Adrenal gland (tissue), 12 donors: ENCODE results near the gene FAXC. TPM values are rescaled to one million over a fixed set of nuclear protein-coding genes. Genes with fewer than 3 reads are reported as not detected.

Experiments
- DNase-seq, 7 donors: peaks; one replicate each; pipeline ENCODE4 v3.0.0-alpha.2; 2019 to 2020
- H3K27ac ChIP-seq, 5 donors: fragments of 200-600 bp; sonication (generic) in 4 of 5; 1 replicate in 3 of 5; 2 replicates in 2 of 5; pipeline versions ENCODE4 v1.5.1 to v1.8.0; 2016 to 2020; ENCODE audit warnings: mild to moderate bottlenecking in 1 of 5
- H3K27me3 ChIP-seq: fragments of 200-600 bp; 2 replicates; pipeline ENCODE4 v1.8.0; 2021
- H3K36me3 ChIP-seq, 2 donors: fragments of 200-600 bp; replicated peaks in 1 of 2; 1 replicate in 1 of 2; 2 replicates in 1 of 2; pipeline versions ENCODE4 v1.5.1 to v1.8.0; 2018 to 2022
- H3K4me1 ChIP-seq, 2 donors: fragments of 200-600 bp; replicated peaks in 1 of 2; 1 replicate in 1 of 2; 2 replicates in 1 of 2; pipeline versions ENCODE4 v1.5.1 to v1.8.0; 2018 to 2021
- H3K4me3 ChIP-seq, 4 donors: fragments of 200-600 bp; sonication (generic) in 3 of 4; one replicate each; pipeline ENCODE4 v1.5.1; 2016 to 2018
- H3K9me3 ChIP-seq, 3 donors: fragments of 200-600 bp; sonication (generic) in 1 of 3; replicated peaks in 1 of 3; 1 replicate in 2 of 3; 2 replicates in 1 of 3; pipeline versions ENCODE4 v1.5.1 to v1.8.0; 2016 to 2021
- POLR2A ChIP-seq, 2 donors: fragments of 450-650 bp; IDR thresholded peaks; one replicate each; pipeline ENCODE4 v1.6.1; 2017; ENCODE audit warnings: antibody characterized with exemption in 2 of 2, mild to moderate bottlenecking in 2 of 2, moderate library complexity in 1 of 2
- WGBS, 4 donors: extraction: QIAGEN DNeasy Blood & Tissue Kit in 2 of 4; methylation state at CpG; one replicate each; pipeline versions ENCODE4 v1.1.5 to v1.1.7; 2013 to 2017; 5-methylcytosine and 5-hydroxymethylcytosine counted together
- intact Hi-C, 2 donors: fragments of 100-400 bp; cut with DNase I; formaldehyde crosslinking; loops; one replicate each; pipeline versions ENCODE4 v1.14.1 to v1.15.0; 2022 to 2023
- polyA plus RNA-seq, 3 donors: library from polyadenylated mRNA; stranded (reverse); fragments of 200-250 nt in 2 of 3; fragments of 350-450 nt in 1 of 3; fragmentation: Illumina TruSeq in 1 of 3; extraction: RNeasy Lipid Tissue Mini Kit (QIAGEN cat#74804) in 1 of 3; gene quantifications; one replicate each; pipeline ENCODE4 v1.2.3, GENCODE V29; 2013 to 2014
- total RNA-seq, 9 donors: library from RNA; depleted of rRNA in 4 of 9; stranded (reverse); fragments of >200 nt in 4 of 9; fragments of 120-200 nt in 1 of 9; fragmentation: NEBNext Ultra II Directional in 1 of 9; extraction: Animal tissue kit (Norgen Biotek cat#: 25700) in 1 of 9; gene quantifications; one replicate each; pipeline versions ENCODE4 v1.1.0 to v1.2.4, GENCODE V29; 2013 to 2023
- TF ChIP-seq, protein P1 (sequence below), 6 experiments: fragments of 450-650 bp in 4 of 6; fragments of 200-600 bp in 2 of 6; sonication (generic) in 1 of 6; IDR thresholded peaks; 1 replicate in 5 of 6; 2 replicates in 1 of 6; pipeline versions ENCODE4 v1.5.1 to v1.8.0; 2016 to 2021; ENCODE audit warnings: antibody characterized with exemption in 6 of 6, mild to moderate bottlenecking in 2 of 6, moderate library complexity in 1 of 6
- donor health status: healthy with polysubstance abuse.
- donor health status: Bipolar disorder and iron deficiency.
- donor health status: DM: yes; HTN: yes; CAD: no.
- donor health status: DM: no; HTN: no; CAD: no.
- donor health status: DM: no; HTN: no; CAD: no.
- donor health status: DM: yes; HTN: yes; CAD: no.

The FAXC gene
- total and polyA plus RNA-seq, 12 donors = 0.32 to 4.5 (median 2.0) TPM; not detected in 3

DNA sequence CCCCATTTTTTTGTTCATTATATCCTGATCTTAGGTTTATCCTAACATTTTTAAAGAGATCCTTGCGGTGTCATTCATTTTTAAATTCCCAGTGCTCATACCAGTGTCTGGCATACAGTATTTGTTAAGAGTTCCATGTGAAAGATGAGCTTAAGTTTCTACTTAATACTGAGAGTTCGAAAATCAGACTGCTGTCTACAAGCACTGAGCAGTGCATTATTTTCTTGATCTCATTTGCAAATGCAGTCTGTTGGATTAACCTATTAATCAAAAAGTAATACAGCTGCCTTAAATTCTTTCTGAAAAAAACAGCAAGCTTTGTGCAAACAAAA is 43.9 kb upstream of the FAXC start:
- Histone ChIP-seq H3K27me3 (no peaks in the 10 kb centered on the region), H3K36me3 (peaks cover 0 to 1% of the 10 kb centered on the region in 2 donors), H3K27ac (peak overlapping the region in 3 of 5 donors; percentile 78 to 83 (median 83)), H3K4me3 (peak overlapping the region in 2 of 4 donors; percentile 71 to 90), H3K9me3 (no peaks in the 10 kb centered on the region), H3K4me1 (peaks cover 0 to 6% of the 10 kb centered on the region in 2 donors)
- 17 to 24% (median 19%) methylated on average over 2 of the region's 2 CpGs for WGBS, 4 donors
- no peak for DNase-seq
- no peak for TF ChIP-seq POLR2A (IDR thresholded peaks at IDR 0.05)
- TF ChIP-seq, protein P1, sequence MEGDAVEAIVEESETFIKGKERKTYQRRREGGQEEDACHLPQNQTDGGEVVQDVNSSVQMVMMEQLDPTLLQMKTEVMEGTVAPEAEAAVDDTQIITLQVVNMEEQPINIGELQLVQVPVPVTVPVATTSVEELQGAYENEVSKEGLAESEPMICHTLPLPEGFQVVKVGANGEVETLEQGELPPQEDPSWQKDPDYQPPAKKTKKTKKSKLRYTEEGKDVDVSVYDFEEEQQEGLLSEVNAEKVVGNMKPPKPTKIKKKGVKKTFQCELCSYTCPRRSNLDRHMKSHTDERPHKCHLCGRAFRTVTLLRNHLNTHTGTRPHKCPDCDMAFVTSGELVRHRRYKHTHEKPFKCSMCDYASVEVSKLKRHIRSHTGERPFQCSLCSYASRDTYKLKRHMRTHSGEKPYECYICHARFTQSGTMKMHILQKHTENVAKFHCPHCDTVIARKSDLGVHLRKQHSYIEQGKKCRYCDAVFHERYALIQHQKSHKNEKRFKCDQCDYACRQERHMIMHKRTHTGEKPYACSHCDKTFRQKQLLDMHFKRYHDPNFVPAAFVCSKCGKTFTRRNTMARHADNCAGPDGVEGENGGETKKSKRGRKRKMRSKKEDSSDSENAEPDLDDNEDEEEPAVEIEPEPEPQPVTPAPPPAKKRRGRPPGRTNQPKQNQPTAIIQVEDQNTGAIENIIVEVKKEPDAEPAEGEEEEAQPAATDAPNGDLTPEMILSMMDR (IDR thresholded peaks at IDR 0.05) = no peak
- intact Hi-C loops = no loop called here

DNA sequence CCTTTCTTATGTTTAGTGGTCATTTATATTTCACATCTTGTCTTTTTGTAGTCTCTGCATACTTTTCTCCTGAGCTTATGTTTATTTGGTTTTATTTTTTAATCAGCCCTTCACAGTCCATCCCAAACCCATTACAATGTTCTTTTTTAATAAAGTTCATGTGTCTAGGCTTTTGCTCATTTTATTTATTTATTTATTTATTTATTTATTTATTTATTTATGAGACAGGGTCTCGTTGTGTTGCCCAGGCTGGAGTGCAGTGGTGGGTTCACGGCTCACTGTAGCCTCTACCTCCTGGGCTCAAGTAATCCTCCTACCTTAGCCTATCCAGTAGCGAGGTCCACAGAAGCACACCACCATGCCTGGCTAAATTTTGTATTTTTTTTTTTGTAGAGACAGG is 41.4 kb upstream of the FAXC start:
- WGBS, 4 donors = 90 to 96% (median 91%) methylated on average over 3 of the region's 3 CpGs
- H3K9me3 ChIP-seq = no peaks in the 10 kb centered on the region
- TF ChIP-seq POLR2A (IDR thresholded peaks at IDR 0.05) = no peak
- TF ChIP-seq, protein P1 (IDR thresholded peaks at IDR 0.05) = no peak
- H3K27me3 ChIP-seq = no peaks in the 10 kb centered on the region
- intact Hi-C loops = no loop called here
- no peak overlapping the region for H3K4me3 ChIP-seq
- H3K4me1 ChIP-seq = peaks cover 0 to 6% of the 10 kb centered on the region in 2 donors
- no peaks in the 10 kb centered on the region for H3K36me3 ChIP-seq
- DNase-seq = no peak
- no peak overlapping the region for H3K27ac ChIP-seq

DNA sequence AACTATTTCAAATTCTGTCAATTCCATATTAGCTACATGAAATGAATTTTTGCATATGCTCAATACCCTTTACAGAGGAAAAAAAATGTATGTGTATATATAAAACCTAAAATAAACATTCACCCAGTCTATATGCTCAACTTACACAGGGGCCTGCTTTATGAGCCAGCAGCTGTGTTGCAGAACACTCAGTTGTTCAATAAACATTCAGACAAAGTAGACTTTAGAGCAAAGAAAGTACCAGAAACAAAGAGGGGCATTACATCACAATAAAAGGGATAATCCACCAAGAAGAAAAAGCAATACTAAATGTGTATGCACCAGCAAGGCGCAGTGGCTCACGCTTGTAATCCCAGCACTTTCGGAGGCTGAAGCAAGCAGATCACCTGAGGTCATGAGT is 35.0 kb upstream of the FAXC start:
- Histone ChIP-seq H3K9me3 (no peaks in the 10 kb centered on the region), H3K4me3 (no peak overlapping the region), H3K27me3 (no peaks in the 10 kb centered on the region), H3K36me3 (no peaks in the 10 kb centered on the region), H3K27ac (no peak overlapping the region), H3K4me1 (no peaks in the 10 kb centered on the region)
- TF ChIP-seq POLR2A (IDR thresholded peaks at IDR 0.05) = no peak
- DNase-seq = no peak
- intact Hi-C loops = no loop called here
- 95 to 100% (median 96%) methylated on average over 3 of the region's 3 CpGs for WGBS, 4 donors

DNA sequence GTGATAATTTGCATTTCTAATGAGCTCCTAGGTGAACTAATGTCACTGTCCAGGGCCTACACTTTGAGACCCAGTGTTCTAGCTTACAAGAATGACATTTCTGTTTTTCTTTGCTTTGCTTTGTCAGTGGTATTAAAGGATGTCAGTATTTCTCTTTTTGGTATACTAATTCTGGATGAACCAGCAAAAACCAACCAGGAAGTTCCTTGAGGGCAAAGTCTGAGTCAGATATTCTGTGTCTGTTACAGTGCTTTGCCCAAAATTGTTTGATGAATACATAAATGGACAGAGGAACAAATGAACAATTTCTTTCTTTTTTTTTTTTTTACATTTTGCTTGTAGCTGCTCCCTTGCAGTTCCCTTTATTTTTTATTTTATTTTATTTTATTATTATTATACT is 29.2 kb upstream of the FAXC start:
- intact Hi-C loops = no loop called here
- Histone ChIP-seq H3K36me3 (no peaks in the 10 kb centered on the region), H3K27ac (no peak overlapping the region), H3K9me3 (no peaks in the 10 kb centered on the region), H3K4me1 (no peaks in the 10 kb centered on the region), H3K4me3 (no peak overlapping the region), H3K27me3 (no peaks in the 10 kb centered on the region)
- no peak for DNase-seq
- TF ChIP-seq POLR2A (IDR thresholded peaks at IDR 0.05) = no peak
- TF ChIP-seq, protein P1 (IDR thresholded peaks at IDR 0.05) = no peak

DNA sequence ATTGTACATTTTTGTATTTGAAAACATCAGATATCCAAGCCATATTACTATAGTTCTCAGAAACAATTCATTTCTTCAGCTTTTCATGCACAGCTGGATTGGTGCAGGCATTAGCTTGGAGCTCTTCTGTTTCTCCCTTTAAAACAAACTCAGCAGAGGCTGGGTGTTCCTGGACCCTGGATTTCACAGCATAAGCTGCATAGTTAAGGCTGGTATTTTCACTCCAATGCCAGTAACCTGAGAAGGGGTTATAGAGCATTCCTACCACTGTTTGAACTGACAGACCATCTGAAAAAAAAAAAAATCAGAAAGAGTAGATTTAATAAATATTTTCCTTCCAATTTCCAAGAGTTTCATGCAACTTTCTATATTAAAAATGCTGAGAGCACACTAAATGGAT is 20.1 kb upstream of the FAXC start:
- no peak for TF ChIP-seq POLR2A (IDR thresholded peaks at IDR 0.05)
- TF ChIP-seq, protein P1 (IDR thresholded peaks at IDR 0.05) = no peak
- no peak for DNase-seq
- H3K4me3 ChIP-seq = no peak overlapping the region

More for the DNA sequence above, 20.1 kb upstream of the FAXC start:
- intact Hi-C loops = no loop called here
- H3K27ac ChIP-seq = no peak overlapping the region
- peaks cover 0 to 9% of the 10 kb centered on the region in 2 donors for H3K36me3 ChIP-seq
- no peaks in the 10 kb centered on the region for H3K9me3 ChIP-seq
- no peaks in the 10 kb centered on the region for H3K4me1 ChIP-seq
- no peaks in the 10 kb centered on the region for H3K27me3 ChIP-seq
